GM12873 (cell line): ENCODE measurements around the gene SURF6.

Experiments used
- CTCF ChIP-seq: IDR thresholded peaks from 2 replicates; pipeline ENCODE4 v1.5.1; 2012; ENCODE audit warnings: low read depth, mild to moderate bottlenecking, moderate library complexity, low read length, control low read depth; ENCODE audit not compliant: insufficient read depth; ENCODE audit errors: missing control alignments

SURF6 gene

GRCh38 chr9:133379153-133380086, 43.4 kb upstream of the SURF6 start:
- no peak for TF ChIP-seq CTCF

GRCh38 chr9:133378408-133378962, 42.5 kb upstream of the SURF6 start:
- no peak for TF ChIP-seq CTCF

GRCh38 chr9:133377721-133378216, 41.8 kb upstream of the SURF6 start:
- no peak for TF ChIP-seq CTCF

GRCh38 chr9:133375724-133376654, 40.0 kb upstream of the SURF6 start, which contains the start of the genes STKLD1 and SURF4:
TSS of gene STKLD1 (plus strand) at chr9:133376366. CDS start at chr9:133376474, 108 bp downstream.
TSS of gene SURF4 (minus strand) at chr9:133376060. CDS start at chr9:133375969, 91 bp downstream.
- TF ChIP-seq CTCF, result no peak

GRCh38 chr9:133375116-133375723, 39.2 kb upstream of the SURF6 start:
- no peak for TF ChIP-seq CTCF

GRCh38 chr9:133374612-133375115, 38.7 kb upstream of the SURF6 start:
- TF ChIP-seq CTCF, result no peak
